Hematopoietic multipotent progenitor cell treated with erythropoietin and hydrocortisone succinate and interleukin-3 and kit ligand, for 6 days (in vitro differentiated cells): ENCODE measurements around the gene FAM193B.
"Not testable (repeated sequence)": the region's sequence is repeated elsewhere in the genome, so short reads cannot be mapped to it uniquely, and the experiment has no call there.

Source experiments
- DNase-seq: peaks from one replicate; pipeline ENCODE4 v3.0.0-alpha.2; 2015

The FAM193B gene

DNA sequence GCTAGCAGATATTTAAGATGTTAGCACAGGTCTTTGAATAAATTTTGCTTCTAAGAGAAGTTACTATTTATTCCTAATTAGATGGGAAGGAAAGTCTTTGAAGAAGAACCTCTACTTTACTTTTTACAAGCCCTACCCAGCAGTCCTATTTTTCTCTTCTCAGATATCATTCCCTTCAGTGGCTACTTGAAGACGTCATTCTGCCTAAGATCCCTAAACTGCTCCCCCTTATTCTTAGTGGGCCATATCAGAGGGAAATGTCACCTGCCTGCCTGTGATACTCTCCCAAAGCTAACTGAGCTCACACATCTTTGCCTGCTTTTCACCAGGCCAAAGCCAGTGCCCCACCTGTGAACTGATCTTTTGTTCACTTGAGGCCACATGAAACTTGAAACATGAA is 21.1 kb upstream of the FAM193B start:
- no peak for DNase-seq

DNA sequence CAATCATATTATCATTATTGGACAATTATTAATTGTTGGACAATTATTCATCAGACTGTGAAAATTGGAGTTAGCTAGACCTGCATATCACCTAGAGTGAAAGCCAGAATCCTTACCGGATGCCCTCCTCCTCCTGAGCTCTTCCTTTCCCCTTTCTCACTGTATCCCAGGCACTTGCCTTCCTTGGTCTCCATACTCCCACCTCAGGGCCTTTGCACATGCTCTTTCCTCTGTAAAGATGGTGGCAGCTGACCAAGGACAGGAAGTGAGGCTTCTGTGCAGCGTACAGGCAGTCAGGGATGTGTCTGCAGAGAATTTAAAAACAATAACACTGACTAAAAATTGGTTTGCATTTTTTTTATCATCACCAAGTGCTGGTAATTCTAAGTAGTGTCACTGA is 15.5 kb upstream of the FAM193B start:
- DNase-seq = no peak

DNA sequence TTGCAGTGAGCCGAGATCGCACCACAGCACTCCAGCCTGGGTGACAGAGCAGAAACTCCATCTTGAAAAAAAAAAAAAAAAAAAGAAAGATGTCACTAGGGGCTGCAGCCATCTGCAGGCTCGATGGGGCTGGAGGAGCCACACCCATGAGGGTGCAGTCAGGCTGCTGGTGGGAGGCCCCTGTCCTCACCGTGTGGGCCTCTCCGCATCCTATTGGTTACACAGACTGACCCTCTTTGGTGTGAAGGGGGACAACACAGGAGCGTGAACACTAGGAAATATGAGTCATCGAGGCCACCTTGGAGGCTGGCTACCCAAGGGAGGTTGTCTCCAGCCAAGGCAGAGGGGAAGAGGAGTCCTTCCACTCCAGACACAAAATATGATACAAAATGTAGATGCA is 14.0 kb upstream of the FAM193B start:
- DNase-seq = no peak

DNA sequence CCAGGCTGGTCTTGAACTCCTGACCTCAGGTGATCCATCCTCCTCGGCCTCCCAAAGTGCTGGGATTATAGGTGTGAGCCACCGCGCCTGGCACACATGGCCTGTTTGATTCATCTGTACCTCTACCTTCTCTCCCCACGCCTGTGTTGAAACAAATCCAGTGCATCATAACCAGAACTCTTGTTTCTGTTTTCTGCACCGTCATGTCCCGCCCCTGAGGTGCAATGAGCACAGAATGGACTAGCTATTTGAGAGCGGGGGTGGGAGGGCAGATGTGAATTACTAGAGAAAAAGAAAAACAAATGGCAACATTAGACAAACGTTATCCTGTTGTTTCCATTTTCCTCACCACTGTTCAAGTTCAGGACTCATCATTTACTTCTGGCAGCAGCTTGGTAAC is 10.7 kb upstream of the FAM193B start:
- DNase-seq = no peak

DNA sequence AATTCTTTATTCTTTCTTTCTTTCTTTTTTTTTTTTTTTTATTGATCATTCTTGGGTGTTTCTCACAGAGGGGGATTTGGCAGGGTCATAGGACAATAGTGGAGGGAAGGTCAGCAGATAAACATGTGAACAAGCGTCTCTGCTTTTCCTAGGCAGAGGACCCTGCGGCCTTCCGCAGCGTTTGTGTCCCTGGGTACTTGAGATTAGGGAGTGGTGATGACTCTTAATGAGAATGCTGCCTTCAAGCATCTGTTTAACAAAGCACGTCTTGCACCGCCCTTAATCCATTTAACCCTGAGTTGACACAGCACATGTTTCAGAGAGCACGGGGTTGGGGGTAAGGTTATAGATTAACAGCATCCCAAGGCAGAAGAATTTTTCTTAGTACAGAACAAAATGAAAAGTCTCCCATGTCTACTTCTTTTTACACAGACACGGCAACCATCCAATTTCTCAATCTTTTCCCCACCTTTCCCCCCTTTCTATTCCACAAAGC is 5.1 kb upstream of the FAM193B start:
- DNase-seq = not testable (repeated sequence)

DNA sequence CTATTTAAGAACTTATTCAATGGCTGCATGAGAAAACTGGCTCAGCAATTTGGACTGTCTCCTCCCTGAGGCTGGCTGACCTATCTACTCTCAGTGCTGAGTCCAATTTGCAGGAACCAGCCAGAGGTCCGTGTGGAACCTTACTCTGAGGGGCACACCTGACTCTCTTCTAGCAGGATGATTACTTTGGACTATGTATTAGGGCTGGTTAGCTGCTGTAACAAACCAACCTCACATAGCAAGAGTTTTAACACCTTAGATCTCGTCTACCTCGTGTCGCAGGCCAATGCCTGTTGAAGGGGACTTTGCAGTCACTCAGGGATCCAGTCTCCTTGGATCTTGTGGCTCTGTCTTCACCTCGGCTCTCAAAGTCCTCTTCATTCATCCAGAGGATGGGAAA is 3.4 kb upstream of the FAM193B start:
- DNase-seq = no peak

DNA sequence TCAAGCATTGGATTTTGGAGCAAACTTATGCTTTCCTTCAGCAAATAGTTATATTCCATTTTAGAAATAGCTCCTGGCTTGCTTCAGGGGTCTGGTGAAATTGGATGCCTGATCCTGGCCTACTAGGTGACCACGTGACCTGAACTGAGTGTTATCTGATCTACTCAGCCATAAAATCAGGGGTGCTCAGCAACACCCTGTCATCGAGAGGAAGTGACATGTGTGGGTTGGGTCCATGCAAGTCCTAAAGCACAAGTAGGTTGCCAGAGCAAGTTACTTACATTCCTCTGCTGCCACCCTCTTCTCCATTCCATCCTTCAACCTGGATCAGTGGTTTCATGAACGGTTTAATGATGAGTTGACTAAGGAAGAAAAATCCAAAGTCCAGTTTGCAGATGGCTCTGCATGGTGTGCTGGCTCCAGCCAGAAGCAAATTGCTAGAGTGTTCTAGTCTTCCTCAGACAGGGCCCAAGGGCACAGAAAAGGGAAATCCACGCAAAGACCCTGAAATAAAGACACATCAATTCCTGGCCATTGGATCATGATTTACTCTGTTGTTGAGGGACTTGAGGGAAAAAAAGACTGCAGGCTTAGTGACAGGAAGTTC is 2.8 kb upstream of the FAM193B start:
- DNase-seq = peak; percentile 78

DNA sequence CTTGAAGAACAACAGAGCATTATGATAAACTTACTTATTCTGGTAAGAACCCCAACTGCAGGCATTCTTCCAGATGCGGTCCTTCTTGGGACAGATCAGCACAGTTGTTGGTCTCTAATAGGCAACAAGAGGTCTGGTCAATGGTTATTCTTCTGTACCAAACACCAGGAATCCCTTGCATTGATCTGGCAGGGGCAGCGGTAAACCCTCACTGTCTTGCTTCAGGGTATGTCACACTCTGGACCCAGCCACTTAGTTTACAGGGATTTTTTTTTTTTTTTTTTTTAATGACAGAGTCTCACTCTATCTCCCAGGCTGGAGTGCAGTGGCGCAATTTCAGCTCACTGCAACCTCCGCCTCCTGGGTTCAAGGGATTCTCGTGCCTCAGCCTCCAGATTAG is 1.3 kb upstream of the FAM193B start:
- no peak for DNase-seq

DNA sequence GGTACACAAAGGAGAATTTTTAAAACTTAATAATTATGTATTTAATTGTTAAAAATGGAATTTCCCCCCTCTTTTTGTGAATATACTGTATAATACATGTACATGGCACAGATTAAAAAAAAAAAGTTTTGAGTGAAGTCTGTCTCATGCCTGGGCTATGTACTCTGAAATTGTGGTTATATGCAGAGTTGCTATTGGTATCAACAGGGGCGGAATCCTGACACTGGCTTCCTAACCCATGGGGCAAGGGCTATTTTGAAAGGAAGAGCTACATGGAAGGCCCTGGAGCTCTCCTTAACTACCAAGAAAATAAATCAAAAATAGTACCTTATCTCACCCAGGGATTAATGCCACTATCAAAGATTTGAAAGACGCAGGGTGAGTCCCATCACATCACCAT is 865 bp upstream of the FAM193B start:
- DNase-seq = no peak

DNA sequence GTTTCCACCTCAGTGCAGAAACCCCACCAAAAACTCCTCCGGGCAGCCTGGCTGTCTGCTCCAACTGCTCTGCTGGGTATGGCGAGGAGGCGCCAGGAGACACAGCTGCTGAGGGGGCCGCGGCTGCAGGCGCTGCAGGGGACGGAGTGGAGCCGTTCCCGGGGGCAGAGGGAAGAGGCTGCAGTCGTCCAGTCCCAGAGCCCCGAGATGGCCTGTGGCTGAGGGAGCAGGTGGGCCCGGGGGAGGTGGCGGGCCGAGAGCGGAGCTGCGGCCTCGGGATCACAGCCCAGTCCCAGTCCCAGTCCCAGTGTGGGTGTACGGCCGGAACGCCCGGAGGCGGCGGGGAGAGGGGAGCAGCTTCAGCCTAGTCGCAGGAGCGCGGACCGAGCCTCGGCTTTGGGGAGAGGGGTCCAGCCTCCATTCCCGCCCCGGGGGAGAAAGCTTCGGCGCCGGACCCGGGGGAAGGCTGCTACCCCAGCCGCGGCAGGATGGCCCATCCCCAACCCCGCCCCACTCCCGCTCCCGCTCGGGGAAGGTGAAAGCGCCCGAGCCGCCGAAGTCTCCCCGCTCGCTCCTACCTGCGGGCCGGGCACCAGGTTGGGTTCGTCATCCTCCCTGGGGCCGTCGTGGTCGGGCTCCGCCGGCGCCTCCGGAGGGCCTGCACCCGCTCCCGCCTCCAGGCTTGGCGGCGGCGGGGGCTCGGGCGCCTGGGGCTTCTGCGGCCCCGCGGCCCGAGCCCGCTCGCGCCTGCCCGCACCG is 513 bp downstream of the FAM193B start:
- DNase-seq = peak; percentile 49

DNA sequence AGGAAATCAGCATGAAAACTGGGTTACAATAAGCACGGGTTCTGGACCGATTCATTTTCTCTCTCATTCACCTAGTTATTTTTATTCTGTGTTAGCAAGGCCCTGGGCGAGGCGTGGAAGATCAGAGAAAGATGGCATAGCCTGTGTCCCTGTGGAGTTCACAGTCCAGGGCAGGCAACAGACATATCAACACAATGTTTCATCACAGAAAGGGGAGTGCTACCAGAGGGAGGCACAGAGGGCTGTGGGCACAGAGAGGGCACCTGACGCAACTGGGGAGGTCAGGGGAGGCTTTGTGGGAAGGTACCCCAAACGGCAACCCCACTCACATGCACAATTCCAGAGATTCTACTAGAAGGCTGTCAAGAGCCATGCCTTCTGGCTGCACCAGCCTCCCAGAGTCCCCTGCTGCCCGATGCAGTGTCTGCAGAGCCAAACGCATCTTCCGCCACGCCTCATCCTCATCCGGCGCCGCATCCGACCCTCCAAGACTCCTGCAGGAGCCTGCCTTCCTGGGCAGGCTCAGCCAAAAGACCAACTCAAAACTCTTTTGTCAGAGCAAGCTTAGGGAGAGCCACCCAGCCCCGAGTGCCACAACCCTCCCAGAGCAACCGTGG is 1.4 kb downstream of the FAM193B start:
- no peak for DNase-seq

DNA sequence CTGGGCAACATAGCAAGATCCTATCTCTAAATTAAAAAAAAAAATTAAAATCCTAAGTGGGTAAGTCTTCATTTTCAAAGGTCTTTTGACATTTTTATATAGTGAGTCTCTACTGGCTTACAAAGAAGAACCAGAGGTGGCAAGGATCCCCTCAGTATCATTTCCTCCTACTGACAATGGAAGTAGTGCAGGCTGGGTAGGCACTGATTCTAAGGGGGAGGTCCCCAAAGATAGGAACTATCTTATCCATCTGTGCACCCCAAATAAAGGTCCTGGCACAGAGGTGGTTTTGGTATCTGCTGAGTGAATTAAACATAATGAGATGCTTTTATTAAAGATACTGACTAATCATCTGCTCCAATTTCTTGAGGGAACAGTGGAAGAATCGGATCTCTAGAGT is 4.2 kb downstream of the FAM193B start:
- DNase-seq = no peak

DNA sequence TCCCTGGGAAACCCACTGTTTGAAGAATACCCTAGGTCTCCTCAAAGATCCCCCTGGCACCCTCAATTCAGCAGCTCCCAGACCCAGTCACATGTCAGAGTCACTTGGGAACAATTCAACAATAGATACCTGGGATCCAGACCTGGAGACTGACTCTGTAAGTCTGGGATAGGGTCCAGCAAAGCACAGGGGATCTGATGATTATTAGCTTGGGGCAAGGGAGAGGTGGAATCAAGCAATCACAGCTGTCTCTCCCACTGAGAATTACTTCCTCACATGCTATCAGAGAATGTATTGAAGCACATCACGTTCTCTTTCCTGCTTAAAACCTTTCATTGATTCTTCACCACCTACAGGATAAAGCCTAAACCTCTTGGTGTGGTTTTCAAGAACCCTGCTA is 5.9 kb downstream of the FAM193B start:
- no peak for DNase-seq

DNA sequence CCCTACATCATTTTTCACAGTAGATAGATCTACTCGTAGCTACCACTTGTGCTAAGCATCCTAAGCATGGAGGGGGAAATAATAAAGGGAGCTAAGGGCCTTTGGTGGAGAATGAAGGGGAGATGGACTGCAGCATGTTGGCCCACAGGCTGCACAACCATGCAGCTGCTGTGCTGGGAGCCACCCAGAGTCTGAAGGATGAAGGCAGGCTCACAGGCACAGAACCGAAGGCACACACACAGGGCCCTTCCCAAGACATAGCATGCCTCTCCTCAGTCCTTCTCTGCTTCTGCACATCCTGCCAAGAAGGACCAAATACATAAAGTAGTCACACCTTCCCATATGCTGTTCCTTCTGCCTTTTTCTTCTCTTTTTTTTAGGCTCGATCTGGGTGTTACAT is 6.6 kb downstream of the FAM193B start:
- DNase-seq = no peak

DNA sequence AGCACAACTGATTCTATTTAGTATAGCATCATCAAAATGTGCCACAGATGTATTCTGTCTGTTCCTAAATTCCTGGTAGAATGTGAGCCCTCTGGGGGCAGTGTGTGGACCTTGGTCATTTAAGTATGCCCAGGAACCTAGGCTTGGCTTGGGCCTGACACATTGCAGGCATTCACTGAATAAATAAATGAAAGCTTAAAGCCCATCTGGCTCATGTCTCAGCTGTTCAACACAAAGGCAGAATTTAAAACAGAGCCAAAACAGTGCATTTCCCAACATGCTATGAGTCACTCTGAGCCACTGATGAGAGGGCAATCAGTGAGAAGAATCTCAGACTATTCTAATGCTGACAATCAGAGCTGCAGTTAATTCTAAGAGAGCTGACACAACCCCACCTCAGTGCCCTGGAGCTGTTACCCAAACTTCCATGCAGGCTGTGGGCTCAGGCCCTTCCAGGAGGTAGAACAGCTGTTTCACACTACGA is 8.1 kb downstream of the FAM193B start:
- peak; percentile 47 for DNase-seq

DNA sequence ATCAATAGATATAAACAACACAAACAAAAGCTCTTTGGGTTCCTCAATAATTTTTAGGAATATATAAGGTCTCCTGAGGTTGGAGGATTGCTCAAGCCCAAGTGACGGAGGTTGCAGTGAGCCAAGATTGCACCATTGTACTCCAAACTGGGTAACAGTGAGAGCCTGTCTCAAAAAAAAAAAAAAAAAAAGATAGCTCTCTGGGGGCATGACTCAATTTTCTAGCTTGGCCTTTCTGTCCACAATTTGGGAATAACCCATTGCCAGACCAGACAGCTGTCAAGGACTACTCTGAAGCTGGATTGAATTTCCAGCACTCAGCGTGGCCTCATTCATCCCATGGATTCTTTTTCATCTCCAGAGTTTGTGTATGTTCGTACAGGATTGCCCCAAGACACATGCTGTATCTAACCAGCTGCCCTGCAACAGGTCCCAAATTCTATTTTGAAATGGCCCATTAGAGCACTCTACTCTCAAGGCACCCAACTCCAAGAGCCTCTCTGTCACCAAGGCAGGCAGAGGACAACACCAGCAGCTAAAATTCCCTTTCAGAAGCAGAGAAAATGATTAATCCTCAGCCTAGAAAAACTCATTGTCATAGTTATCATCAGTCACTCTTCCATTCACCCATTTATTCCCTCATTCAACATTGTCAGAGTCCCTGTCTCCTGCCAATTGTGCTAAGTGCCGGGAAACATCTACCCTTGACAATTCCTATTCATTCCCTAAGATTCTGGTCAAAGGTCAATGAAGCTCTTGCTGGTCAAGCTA is 8.7 kb downstream of the FAM193B start:
- peak; percentile 57 for DNase-seq

DNA sequence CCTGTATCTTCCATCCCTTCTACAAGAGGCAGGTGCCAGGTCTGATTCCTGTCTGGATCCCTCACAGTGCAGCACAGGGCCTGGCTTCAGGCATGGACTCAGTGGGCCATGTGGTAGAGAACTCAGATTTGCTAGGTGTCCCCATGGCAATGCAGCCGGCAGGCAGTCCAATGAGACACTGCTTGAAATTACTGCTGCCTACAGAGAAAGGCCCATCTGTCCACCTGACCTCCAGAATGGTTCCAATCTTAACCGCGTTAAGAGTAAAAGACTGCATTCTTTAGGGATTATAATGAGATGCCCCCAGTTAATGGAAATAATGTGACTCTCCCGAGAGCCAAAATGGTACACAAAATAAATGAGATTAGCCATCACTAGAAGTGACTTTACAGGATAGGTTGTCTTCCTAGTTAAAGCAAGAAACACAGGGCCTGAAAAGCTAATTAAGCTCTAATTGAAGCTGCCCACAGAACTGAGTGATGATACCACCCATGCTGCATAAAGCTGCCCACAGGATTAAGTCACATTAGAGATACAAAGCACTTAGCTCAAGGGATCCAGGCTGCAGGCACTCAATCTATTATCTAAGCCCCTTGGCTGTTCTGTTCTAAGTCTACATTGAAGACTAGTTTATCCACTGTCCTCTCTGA is 11.4 kb downstream of the FAM193B start:
- no peak for DNase-seq

DNA sequence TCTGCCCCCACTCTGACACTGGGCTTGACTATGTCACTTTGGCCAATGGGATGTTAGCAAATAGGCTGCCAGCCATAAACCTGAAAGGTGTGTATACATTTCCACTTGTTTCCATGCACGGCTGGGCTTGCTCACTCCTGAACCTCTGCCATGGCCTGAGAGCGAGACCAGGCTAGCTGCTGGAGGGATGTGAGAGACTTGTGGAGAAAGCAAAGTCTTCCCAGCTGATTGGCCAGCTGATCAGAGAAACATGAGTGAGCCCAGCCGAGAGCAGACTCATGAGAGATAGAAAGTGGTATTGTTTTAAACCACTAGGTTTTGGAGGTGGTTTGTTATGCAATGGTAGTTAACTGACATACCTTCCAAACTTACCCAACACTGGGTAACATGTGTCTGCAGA is 13.9 kb downstream of the FAM193B start:
- DNase-seq = peak; percentile 17

DNA sequence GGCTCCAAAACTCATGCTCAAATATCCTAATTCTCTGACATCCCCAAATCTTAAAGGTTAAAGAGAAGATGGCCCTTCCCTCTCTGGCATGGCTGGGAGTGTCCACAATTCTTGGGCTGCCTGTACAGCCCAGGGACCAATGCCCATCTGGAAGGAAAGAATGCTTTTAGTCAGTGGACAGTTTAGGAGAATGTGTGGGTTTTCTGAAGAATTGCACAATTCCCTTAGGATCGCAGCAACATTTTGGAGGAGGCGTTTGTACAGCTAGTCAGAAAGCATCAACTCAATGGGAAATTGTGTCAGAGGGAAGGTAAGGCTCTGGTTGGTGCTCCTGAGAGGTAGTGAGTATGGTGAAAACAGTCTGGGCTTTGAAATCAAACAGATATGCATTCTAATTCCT is 15.0 kb downstream of the FAM193B start:
- DNase-seq = no peak

DNA sequence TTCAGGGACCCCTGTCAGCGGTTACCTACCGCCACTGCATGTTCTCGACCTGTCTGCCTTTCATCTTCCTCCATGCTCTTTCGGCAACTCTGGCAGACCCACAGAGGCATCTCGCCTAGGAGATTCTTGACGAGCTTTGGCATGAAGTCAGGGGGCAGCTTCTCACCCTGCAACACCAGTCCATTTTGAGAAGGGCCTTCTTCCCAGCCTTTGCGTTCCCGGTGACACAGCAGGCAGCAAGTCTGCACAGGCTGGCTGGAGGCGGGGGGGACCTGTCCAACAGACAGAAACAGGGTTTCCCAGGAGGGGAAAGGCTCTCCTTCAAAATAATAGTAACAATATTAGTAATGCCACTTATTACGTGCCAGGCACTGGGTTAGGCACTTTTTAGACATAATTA is 15.5 kb downstream of the FAM193B start:
- no peak for DNase-seq

DNA sequence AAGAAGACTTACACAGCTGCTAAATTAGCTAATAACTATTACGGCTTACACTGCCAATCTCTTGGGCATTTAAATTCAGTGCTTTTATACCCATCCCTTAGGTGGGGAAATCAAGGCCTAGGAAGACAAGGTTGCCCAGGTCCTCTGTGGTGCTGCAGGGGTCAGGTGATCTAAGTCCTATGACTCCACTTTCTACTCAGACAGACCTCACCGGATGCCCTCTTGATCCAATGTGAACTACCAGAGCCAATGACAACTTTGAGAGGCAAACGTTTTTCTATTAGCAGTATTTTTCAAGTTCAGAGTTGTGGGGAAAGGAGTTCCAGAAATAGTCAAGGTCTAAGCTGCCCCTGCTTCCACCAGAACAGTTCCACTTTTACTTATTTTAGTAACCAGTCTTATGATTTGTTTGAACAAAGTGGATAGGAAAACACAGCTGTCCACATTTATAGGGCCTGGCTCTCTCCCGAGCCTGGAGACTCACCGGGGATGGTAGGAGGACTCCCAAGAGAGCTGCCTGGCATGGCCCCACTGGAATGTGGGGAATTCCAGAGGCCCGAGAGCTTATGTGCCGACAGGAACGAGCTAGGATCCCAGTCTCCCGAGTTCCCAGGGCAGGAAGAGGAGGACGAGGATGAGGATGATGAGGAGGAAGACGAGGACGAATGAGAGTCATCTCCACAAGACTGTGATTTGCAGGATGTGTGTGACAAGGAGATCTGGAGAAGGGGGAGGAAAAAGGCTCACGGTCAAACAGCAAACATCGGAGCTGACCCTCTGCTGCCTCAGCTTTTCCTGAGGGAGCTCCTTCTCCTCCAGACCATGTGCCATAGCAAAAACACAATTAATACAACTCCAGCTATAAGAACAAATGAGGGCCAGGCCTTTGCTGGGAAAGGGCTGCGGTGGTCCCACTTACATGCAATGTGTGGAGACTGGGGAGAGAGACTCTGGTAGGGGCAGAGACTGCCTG is 16.7 kb downstream of the FAM193B start:
- no peak for DNase-seq

DNA sequence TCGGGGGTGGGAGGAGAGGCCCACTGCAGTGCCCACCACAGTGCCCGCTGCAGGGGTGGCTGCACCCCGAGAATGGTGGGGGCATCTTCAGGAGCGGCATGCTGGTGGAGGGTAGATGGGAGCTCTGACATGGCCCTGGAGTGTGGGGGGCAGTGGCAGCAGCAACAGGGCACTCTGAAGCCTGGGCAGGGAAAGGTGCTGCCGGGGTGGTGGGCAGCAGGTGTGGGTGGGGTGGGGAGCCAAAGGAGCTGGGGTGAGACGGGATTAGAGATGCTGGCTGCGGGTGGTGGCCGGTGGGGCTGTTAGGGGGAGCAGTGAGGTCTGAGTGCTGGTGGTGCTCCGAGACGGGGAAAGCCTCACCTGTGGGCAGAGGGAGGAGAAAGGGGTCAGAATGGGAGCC is 18.0 kb downstream of the FAM193B start:
- DNase-seq = no peak
